ENCODE data around the gene PLOD2. TPM values are rescaled to one million over a fixed set of nuclear protein-coding genes. Genes with fewer than 3 reads are reported as not detected.
"Not testable (repeated sequence)": the region's sequence is repeated elsewhere in the genome, so short reads cannot be mapped to it uniquely, and the experiment has no call there.

Gene PLOD2
- total RNA-seq, 1 donor from 2014 or later: 25.7 TPM

DNA sequence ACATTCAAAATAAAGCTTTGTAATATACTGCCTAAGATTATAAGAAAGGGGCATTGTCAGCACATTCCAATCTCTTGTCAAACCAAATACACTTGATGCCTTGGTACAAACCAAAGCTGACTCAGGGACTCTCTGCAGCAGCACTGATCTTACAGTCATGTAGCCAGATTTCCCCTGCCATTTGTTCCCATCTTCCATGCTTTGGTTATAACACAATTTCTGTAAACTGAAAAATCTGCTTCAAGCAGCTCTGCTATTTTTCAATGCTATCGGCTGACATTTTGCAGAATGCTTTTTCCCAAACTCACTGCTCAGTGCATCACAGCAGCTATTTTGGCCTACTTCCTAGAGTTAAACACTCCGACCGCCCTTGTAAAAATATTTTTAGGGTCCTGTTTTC lies 18.2 kb downstream of the PLOD2 start:
- ATAC-seq: peak; percentile 59
- no peak for DNase-seq (ENCODE audit: low spot score)

DNA sequence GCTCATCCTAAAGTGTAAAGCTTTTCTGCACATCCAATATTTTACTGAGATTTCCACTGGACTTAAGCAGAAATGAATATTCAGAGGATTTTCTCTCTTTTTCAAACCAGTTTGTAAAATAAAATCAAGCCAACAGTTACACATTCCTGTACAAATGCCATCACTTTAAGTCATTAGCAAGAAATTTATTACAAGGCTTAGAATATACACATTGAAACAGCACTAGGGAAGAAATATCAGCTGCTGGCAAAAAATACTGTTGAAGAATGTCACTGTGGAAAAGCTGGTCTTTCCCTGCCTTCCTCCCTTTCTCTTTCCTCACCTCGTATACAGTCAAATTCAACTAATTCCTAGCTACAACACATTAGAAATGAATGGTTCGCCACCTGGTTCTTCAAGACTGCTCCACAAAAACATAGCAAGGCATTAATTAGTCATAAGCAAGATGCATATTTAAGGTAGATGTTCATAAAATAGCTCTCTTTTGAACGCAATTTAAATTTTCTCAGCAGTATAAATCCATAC lies 21.3 kb downstream of the PLOD2 start:
- DNase-seq (ENCODE audit: low spot score) (no peak), ATAC-seq (no peak)

DNA sequence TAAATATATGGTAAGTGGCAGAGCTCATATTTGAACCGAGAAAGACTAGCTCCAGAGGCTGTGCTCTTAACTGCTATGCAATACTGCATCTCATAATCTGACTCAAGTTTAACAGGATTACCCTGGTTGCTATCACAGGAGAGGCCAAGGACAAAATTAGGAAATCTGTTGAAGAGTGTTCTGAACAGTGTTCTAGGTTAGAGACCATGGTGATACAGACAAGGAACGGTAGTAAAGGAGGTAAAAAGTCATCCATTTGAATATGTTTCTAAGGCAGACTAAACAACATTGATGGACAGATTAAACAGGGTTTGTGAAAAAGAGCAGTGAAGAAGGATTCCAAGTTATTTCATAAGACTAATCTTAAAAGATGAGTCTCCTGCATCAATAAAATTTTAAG lies 22.1 kb downstream of the PLOD2 start:
- ATAC-seq (peak; percentile 22), DNase-seq (ENCODE audit: low spot score) (no peak)

DNA sequence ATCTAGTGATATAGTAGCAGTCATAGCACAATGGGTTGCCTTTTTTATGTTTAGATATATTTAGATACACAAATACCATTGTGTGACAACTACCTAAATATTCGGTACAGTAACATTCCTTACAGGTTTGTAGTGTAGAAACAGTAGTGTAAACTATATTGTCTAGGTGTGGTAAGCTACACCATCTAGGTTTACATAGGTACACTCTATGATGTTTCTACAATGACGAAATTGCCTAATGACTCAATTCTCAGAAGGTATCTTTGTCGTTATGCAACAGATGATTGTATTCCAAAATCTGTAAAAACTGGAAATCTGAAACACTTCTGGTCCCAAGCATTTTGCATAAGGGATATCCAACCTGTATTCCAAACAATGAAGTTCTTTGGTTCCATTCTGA lies 24.3 kb downstream of the PLOD2 start:
- DNase-seq (ENCODE audit: low spot score) (no peak), ATAC-seq (no peak)

DNA sequence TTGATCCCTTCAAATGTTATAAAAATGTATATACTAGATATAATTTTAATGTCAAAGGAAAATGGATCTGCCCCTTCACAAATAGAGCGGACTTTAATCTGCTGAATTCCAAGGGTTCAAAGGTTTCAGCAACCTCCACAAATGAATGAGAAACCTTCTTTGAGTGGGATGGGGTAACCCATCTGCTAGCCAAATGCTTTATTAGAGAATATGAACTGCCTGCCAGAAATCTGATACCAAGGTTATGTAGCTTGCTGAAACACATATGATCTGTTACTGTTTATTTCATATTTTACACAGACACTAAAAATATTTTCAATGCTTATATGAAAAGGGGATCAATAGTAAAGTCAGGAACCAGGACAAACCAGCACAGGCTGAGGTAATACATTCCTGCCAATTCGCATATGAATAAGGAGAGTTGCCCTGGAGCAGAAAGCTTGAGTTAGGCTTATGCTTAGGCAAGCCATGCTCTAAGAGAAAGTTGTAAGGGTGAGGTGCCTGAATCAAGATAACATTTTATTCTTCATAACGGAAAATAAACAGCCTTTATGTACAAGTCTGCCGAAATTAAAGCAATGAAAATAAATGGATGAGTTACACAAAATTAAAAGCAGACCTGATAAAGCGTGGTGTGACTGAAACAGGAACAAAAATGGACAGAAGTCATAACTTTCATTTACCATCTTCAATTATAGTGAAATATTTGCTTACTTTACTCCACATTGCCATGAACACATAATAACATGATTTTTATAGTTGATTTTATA lies 26.5 kb downstream of the PLOD2 start:
- ATAC-seq: peak; percentile 32
- no peak for DNase-seq (ENCODE audit: low spot score)

DNA sequence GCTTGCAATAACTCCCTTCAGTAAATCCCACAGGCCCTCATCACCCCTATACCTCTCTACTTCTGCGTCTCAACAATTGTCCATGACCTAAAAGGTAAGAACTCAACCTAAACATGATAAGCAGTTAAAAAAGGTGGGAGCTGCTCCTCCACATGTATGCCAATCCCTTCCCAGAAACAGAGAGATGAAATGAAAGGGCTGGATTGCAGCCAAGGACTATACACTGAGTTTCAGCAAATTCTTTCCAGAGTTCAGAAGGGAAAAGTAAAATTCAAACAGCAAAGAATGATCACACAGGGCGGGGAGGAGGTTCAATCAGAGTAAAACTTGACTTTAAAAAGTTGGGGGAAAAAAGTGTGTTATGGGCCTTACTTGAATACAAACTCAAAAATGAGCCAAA lies 27.5 kb downstream of the PLOD2 start:
- no peak for ATAC-seq
- DNase-seq (ENCODE audit: low spot score): no peak

DNA sequence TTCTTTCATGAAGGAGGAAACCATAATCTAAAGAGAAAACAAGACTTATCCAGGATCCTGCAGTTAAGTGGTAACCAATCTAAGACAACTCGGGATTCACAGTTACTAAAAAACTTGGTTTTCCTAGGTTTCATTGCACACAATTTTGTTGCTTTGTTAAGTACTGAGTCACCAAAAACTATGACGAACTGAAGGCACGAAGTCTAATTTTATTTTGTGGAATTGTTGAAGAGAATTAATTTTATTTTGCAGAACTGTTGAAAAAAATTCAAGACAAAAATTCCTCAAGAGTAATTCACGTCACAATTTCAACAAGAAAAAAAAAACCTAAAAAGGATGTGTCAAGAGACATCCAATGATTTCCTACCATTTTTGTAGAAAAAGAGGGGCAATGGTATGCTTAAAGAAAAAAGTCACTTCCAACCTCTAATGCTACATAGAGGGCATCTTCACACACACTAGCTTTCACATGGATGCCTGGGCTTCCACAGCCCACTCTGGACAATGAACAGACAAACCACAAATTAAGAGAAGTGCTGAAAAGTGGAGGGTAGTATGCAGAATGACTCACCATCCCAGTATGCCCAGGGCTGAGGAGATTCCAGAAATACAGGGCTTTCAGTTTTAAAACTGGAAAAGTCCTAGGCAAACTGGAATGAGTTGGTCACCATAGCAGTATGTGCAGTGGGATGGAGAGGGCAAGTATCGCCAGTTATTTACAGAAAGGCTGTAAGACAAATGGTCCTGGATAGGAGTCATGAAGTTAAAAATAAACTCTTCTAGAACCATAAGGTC lies 29.2 kb downstream of the PLOD2 start:
- DNase-seq (ENCODE audit: low spot score) (no peak), ATAC-seq (no peak)

DNA sequence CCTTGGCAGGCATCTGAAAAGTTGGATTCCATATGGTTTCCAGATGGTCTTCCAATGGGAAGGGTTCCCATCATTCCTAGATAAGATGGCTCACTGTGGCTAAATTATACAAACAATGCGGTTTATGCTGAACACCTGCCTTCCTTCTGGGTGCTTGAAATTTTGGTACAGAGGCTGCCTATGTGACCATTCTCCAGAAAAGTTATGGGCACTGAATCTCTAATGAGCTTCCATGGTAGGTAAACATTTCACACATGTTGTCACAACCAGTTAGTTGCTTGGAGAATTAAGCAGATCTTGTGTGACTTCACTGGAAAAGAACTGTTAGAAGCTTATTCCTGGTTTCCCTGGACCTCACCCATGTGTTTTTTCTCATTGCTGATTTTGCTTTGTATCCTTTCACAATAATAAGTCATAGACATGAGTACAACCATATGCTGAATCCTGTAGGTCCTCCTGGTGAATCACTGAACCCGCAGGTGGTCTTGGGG lies 30.1 kb downstream of the PLOD2 start:
- DNase-seq (ENCODE audit: low spot score): no peak

DNA sequence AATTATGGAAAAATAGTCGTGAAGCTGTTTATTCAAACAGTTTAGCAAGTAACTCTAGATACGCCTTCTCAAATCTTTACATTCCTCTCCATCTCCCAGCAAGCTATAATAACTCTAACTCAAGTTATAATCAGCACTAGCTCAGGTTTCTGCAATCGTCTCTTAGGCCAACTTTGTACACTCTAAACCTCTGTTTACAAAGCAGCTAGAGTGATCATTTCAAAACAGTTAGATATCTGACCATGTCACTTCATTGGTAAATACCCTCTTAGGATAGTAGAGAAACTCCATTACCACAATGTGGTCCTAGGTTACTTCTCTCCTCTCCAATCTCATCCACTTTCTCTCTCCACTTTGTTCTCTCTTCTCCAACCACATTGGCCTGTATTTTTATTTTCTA lies 31.2 kb downstream of the PLOD2 start:
- ATAC-seq (peak; percentile 90), DNase-seq (ENCODE audit: low spot score) (no peak)

More for the DNA sequence above, 30.1 kb downstream of the PLOD2 start:
- ATAC-seq: no peak

DNA sequence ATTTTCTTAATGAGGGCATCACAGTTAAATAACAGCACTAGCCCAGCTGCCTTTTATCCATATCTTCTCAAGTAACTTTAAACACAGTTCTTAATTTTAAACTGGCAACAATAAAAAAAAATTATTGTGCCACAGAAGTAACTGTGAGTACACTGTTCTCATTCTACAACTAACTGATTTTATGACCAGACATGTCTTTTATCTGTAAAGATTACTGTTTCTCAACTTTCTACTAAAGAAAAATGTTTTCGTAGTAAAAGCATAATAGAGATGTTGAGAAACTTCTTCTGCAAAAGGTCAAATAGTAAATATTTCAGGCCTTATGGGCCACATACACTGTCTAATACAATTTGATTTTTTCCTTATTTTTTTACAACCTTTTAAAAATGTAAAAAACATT lies 32.0 kb downstream of the PLOD2 start:
- DNase-seq (ENCODE audit: low spot score): no peak
- no peak for ATAC-seq

DNA sequence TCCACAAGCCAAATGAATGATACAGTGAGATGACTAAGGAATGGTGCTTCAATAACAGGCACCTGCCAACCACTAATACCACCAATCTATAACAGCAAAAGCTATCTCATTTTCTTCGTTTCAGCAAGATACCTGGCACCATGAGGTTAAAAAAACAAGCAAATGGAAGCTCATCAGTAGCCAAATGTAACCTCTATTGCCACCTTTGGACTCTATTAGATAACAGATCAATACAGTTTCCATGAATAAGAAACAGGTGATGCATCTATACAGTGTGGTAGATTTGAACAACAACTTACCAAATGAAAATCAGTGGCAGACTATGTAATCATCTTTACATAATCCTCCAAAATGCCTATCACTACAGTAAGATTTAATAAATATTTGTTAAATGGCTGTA lies 32.8 kb downstream of the PLOD2 start:
- no peak for DNase-seq (ENCODE audit: low spot score)
- peak; percentile 30 for ATAC-seq

DNA sequence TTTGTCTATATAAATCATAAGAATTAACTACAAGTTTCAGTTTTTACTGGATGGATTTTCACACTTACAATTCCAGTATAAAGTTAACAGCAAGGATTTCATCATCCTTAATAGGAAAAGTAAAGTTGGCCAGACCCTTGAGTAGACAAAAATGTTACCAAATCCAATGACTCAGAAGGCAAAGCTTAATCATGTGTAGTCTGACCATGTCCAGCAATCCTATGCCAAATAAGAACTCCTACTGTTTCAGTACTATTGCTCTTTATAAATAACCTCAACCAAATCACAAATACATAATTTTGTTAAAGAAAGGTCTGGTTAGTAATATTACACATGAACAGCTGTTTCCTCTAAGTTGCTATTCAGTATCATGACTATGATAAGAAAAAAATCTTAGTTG lies 35.0 kb downstream of the PLOD2 start:
- no peak for DNase-seq (ENCODE audit: low spot score)
- peak; percentile 31 for ATAC-seq

DNA sequence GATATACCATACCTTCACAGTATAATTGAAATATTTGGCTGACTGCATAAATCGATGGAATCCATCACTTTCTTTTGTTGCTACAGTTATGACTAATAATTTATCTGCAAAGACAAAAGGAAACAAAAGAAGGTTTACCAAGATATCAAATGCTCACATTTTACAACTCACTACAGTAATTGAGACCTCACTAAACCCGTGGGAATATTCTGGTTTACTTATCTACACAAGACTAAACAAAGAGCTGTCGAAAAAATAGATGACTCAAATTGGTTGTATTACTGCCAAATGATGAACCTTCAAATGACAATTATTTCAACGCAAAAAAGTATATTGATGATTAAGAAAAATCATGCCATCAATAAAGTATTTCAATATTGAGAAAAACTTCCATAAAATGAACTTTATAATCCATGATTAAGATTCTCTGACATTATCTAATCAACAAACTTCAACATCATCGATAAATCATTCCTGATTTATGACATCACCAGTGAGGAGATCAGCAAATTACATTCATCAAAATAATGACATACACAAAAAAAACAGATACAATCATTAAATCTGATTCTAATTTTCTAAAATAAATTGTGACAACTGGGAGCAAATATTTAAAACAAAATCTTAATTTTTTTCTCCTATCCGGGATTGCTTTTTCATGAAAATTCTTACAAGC lies 36.7 kb downstream of the PLOD2 start:
- no peak for ATAC-seq
- DNase-seq (ENCODE audit: low spot score): no peak

DNA sequence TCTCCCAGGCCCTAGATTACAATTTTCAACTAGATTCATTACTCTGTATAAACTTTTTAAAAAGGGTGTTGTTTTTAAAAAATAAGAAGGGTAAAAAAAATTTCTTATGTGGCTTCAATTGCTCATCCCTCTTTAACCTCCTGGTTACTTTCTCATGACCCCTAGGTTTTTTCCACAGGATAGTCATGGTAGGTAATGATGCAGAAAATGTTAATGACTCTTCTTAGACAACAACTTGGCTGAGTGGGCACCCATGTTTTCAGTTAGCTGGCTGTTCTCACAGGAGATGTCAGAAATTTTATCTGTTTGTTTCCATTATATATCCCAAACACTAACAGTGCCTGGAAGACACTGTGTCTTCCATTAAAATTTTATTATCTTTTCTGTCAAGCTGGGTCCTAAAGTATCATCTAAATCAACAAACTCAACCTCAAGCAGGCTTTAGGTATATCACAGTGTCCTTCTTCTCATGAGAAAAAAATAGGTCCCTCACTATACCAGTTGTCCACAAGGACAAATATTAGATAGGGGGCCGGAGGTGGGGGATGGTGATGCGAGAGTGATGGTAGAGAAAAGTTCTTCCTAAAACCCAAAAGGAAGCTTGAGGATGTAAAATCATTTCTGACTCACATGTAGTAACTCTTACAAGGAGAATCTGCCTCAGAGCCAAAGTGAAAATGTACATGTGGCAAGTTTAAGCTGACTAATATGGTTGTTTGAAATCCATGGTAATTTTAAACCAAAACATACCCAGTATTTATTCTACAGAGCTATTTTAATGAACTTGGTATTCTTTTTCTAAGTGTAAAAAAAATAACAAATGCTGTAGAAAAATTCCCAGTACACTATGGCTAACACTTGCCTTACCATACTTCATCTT lies 43.3 kb downstream of the PLOD2 start:
- DNase-seq (ENCODE audit: low spot score) (no peak), ATAC-seq (no peak)

DNA sequence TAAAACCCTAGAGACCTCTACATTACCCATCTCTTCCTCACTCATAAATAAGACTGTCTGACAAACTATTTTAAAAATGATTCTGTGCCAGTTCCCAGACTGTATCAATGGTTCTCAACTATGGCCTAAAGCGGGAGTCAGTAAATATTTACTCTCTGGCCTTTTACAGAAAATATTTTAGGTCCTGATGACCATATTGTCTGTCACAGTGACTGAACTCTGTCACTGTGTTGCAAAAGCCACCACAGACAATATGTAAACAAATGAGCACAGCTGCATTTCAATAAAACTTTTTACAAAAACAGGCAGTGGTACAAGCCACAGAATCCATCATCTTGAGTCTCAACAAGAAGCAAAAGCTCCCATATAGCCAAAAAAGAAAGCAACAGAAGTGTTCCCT lies 45.4 kb downstream of the PLOD2 start:
- ATAC-seq (peak; percentile 98), DNase-seq (ENCODE audit: low spot score) (peak; percentile 58)

DNA sequence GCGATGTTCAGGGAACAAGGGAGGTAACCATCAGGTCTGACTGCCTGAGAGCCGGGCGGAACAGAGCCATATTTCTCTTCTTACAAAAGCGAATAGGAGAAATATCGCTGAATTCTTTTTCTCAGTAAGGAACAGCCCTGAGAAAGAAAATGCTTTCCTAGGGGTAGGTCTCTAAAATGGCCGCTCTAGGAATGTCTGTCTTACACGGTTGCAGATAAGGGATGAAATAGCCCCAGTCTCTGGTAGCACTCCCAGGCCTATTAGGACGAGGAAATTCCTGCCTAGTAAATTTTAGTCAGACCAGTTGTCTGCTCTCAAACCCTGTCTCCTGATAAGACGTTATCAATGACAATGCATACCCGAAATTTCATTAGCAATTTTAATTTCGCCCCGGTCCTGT lies 47.2 kb downstream of the PLOD2 start:
- DNase-seq (ENCODE audit: low spot score); ATAC-seq: not testable (repeated sequence)

DNA sequence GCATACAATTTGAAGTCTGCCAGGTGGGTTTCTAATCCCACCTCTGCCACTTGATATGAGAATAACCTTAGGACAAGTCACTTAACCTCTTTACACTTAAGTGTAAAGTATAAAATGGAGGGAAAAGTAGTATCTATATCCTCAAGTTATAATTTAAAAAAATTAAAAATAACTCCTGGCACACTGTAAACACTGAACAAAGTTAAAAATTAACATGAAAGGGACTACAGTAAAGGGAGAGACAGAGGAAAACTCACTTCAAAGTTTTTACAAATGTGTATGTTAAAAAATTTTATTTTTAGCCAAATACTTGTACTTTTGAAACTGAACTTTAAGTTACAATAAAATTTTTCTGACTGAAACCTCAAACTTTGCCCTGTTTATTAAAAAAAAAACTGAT lies 49.6 kb downstream of the PLOD2 start:
- no peak for DNase-seq (ENCODE audit: low spot score)
- no peak for ATAC-seq

DNA sequence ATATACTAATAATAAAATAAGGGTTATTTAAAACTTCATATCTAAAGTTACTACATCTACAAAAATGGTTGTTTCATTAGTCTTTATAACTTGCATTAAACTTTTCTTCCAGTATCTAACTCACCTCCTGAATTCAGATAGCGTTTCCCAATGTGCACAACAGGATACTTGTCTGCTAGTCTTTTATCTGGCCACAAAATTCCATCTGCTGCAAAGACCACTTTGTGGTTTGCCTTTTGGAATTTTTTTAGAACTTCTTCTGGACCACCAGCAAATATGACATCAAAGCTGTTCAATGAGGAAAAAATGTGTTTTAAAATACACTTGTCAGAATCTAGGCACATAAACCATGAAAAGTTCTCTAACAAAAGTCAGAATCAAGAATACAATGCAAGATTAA lies 50.8 kb downstream of the PLOD2 start:
- DNase-seq (ENCODE audit: low spot score) (no peak), ATAC-seq (no peak)

DNA sequence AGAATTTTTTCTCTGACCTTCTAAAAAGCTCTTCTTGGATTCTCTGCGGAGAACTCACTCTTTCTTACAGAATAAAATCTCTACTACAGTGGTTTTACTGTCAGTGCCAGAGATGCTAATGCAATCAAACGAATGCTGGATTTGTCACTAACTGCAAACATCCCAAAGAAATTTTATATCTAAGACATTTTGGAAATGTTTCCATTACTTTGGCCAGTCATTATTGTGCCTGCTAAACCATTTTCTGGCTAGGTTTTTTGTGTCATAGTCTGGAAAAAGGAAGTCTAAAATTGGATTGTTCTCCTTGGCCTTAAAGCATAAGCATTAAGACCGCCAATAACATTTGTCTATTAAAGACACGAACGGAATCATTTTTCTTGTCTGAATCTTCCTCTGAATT lies 54.0 kb downstream of the PLOD2 start:
- DNase-seq (ENCODE audit: low spot score) (no peak), ATAC-seq (no peak)

DNA sequence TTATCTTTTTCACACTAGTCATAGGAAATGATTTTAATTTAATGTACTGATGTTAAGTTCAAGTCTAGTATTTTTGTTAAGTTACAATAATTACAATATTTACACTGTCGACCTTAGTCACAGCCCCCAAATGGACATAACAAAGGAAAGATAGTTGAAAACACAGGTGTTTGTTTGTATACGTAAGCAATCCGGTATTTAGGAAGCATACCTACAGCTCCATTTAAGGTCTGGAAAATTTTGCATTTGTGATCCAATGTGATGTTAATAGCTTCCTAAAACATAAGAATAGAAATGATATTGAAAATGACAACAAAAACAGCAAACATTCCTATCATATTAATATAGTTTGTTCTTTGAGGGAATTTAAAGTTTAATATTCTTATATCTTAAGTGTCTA lies 56.9 kb downstream of the PLOD2 start:
- ATAC-seq: no peak

More for the DNA sequence above, 56.9 kb downstream of the PLOD2 start:
- no peak for DNase-seq (ENCODE audit: low spot score)
